Stimulated activated CD4-positive, alpha-beta T cell treated with anti-CD3 and anti-CD28 coated beads, Interleukin-2, amount 100 ng/mL, for 4 hours (primary cell): Measurements from ENCODE around the gene SP8.
"Not testable (repeated sequence)": the region's sequence is repeated elsewhere in the genome, so short reads cannot be mapped to it uniquely, and the experiment has no call there.

ENCODE experiments used
- DNase-seq: peaks from one replicate; pipeline ENCODE4 v3.0.0-alpha.2; 2020; ENCODE audit warnings: low read depth

The SP8 gene

GRCh38 chr7:20786779-20787659 is at the start of gene SP8:
SP8 (minus strand) TSS chr7:20786886; CDS start chr7:20786798, 88 bp downstream.
- DNase-seq = peak; percentile 37

- DNase-seq = not testable (repeated sequence)
These were observed 49.7 kb upstream of the SP8 start for GRCh38 chr7:20836424-20836823.

- DNase-seq = no peak
These were observed 48.5 kb upstream of the SP8 start for GRCh38 chr7:20835111-20835750.

GRCh38 chr7:20834656-20835055 is 48.0 kb upstream of the SP8 start:
- no peak for DNase-seq

- DNase-seq = no peak
These were observed 45.3 kb upstream of the SP8 start for GRCh38 chr7:20831956-20832355.

- no peak for DNase-seq
These were observed 44.8 kb upstream of the SP8 start for GRCh38 chr7:20831451-20831850.

GRCh38 chr7:20828947-20829346 is 42.3 kb upstream of the SP8 start:
- no peak for DNase-seq

- DNase-seq = no peak
These were observed 40.5 kb upstream of the SP8 start for GRCh38 chr7:20827172-20827571.

GRCh38 chr7:20826243-20826642 is 39.6 kb upstream of the SP8 start:
- no peak for DNase-seq

- DNase-seq = no peak
These were observed 38.9 kb upstream of the SP8 start for GRCh38 chr7:20825555-20825954.

GRCh38 chr7:20821390-20821789 is 34.7 kb upstream of the SP8 start:
- not testable (repeated sequence) for DNase-seq

- no peak for DNase-seq
These were observed 29.8 kb upstream of the SP8 start for GRCh38 chr7:20816372-20816959.

GRCh38 chr7:20804345-20804744 is 17.7 kb upstream of the SP8 start:
- DNase-seq = no peak

- no peak for DNase-seq
These were observed 13.1 kb upstream of the SP8 start for GRCh38 chr7:20799566-20800366.

GRCh38 chr7:20798694-20799121 is 12.0 kb upstream of the SP8 start:
- no peak for DNase-seq

- no peak for DNase-seq
These were observed 11.5 kb upstream of the SP8 start for GRCh38 chr7:20798081-20798693.

GRCh38 chr7:20797462-20798080 is 10.9 kb upstream of the SP8 start:
- no peak for DNase-seq

GRCh38 chr7:20797042-20797461 is 10.4 kb upstream of the SP8 start:
- no peak for DNase-seq

GRCh38 chr7:20796500-20796899 is 9.8 kb upstream of the SP8 start:
- DNase-seq = no peak

GRCh38 chr7:20795881-20796280 is 9.2 kb upstream of the SP8 start:
- no peak for DNase-seq

- no peak for DNase-seq
These were observed 8.7 kb upstream of the SP8 start for GRCh38 chr7:20795361-20795760.
